Large intestine (tissue), 12 donors: ENCODE measurements around the gene GPRASP3. TPM values are rescaled to one million over a fixed set of nuclear protein-coding genes. Genes with fewer than 3 reads are reported as not detected.
A peak's percentile ranks its signal among the peaks of the same experiment; 100 is the strongest.
"Not testable (repeated sequence)": the region's sequence is repeated elsewhere in the genome, so short reads cannot be mapped to it uniquely, and the experiment has no call there.

Source experiments
- DNase-seq, 2 donors: peaks; one replicate each; pipeline versions ENCODE4 v3.0.0 to v3.0.0-alpha.2; 2013
- H3K27ac ChIP-seq: one replicate; pipeline ENCODE4 v1.5.1; 2013; ENCODE audit warnings: low read length
- H3K27me3 ChIP-seq: 2 replicates; pipeline ENCODE4 v1.6.1; 2013; ENCODE audit warnings: low read length; ENCODE audit not compliant: control insufficient read depth, insufficient read depth
- H3K36me3 ChIP-seq: 2 replicates; pipeline ENCODE4 v1.6.1; 2013; ENCODE audit warnings: low read length; ENCODE audit not compliant: control insufficient read depth, insufficient read depth
- H3K4me1 ChIP-seq: one replicate; pipeline ENCODE4 v1.6.1; 2013; ENCODE audit warnings: low read length; ENCODE audit not compliant: control insufficient read depth, insufficient read depth
- H3K4me3 ChIP-seq: one replicate; pipeline ENCODE4 v1.5.1; 2013; ENCODE audit warnings: low read length
- H3K9me3 ChIP-seq: one replicate; pipeline ENCODE4 v1.6.1; 2013; ENCODE audit warnings: mild to moderate bottlenecking, low read depth, low read length, moderate library complexity; ENCODE audit not compliant: control insufficient read depth
- WGBS: methylation state at CpG from one replicate; pipeline ENCODE4 v1.1.5; 2013; ENCODE audit warnings: low lambda C conversion rate; ENCODE audit not compliant: insufficient coverage; 5-methylcytosine and 5-hydroxymethylcytosine counted together
- long read RNA-seq, 11 donors: transcript quantifications; one replicate each; lab custom pipeline, GENCODE V29; 2026
- polyA plus RNA-seq: library from polyadenylated mRNA; unstranded; fragments of 120-200 nt; gene quantifications from one replicate; pipeline ENCODE4 v1.2.1, GENCODE V29; 2013

Gene GPRASP3
- polyA plus RNA-seq = 10.7 TPM
- long read RNA-seq, donor 1 = 0 reads
- long read RNA-seq, donor 2, full-length matches to known transcripts = 2 of 2 reads
- long read RNA-seq, donor 2, partial matches to known transcripts = 0 of 2 reads
- long read RNA-seq, donor 2, other reads (novel, unspliced or antisense) = 0 of 2 reads
- long read RNA-seq, donor 3 = 0 reads
- long read RNA-seq, donor 4 = 0 reads
- long read RNA-seq, donor 5, partial matches to known transcripts = 0 of 1 reads
- long read RNA-seq, donor 5, other reads (novel, unspliced or antisense) = 0 of 1 reads
- long read RNA-seq, donor 6 = 0 reads
- long read RNA-seq, donor 7, full-length matches to known transcripts = 1 of 1 reads
- long read RNA-seq, donor 7, partial matches to known transcripts = 0 of 1 reads
- long read RNA-seq, donor 7, other reads (novel, unspliced or antisense) = 0 of 1 reads
- long read RNA-seq, donor 8, partial matches to known transcripts = 0 of 2 reads
- long read RNA-seq, donor 8, other reads (novel, unspliced or antisense) = 0 of 2 reads
- long read RNA-seq, donor 9, full-length matches to known transcripts = 3 of 3 reads
- long read RNA-seq, donor 9, partial matches to known transcripts = 0 of 3 reads
- long read RNA-seq, donor 9, other reads (novel, unspliced or antisense) = 0 of 3 reads
- long read RNA-seq, donor 10, partial matches to known transcripts = 0 of 1 reads
- long read RNA-seq, donor 10, other reads (novel, unspliced or antisense) = 0 of 1 reads
- long read RNA-seq, donor 11 = 0 reads

- DNase-seq = peak; percentile 75 to 83
- H3K27me3 ChIP-seq = no peaks in the 10 kb centered on the region
- H3K27ac ChIP-seq = peak within 1 kb of the TSS; percentile 51
- H3K4me3 ChIP-seq = peak within 1 kb of the TSS; percentile 59
- no peaks in the 10 kb centered on the region for H3K9me3 ChIP-seq
- H3K36me3 ChIP-seq = no peaks in the 10 kb centered on the region
- H3K4me1 ChIP-seq = no peaks in the 10 kb centered on the region
- WGBS = no CpG with 5 or more reads among the region's 31 CpGs
These were observed at the start of gene GPRASP3 for GRCh38 chrX:102720237-102721168. Gene GPRASP3, plus strand, starts transcription at chrX:102720743. Its CDS starts 28,253 bp downstream, at chrX:102748996.

GRCh38 chrX:102672856-102673255 is 47.7 kb upstream of the GPRASP3 start:
- no CpG with 5 or more reads among the region's 3 CpGs for WGBS
- no peaks in the 10 kb centered on the region for H3K4me1 ChIP-seq

DNA sequence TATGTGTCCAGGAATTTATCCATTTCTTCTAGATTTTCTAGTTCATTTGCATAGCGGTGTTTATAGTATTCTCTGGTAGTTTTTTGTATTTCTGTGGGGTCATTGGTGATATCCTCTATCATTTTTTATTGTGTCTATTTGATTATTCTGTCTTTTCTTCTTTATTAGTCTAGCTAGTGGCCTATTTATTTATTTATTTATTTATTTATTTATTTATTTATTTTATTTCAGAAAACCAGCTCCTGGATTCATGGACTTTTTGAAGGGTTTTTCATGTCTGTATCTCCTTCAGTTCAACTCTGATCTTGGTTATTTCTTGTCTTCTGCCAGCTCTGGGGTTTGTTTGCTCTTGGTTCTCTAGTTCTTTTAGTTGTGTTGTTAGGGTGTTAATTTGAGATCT is 43.1 kb upstream of the GPRASP3 start:
- not testable (repeated sequence) for H3K4me3 ChIP-seq, H3K27ac ChIP-seq, H3K4me1 ChIP-seq, DNase-seq, H3K9me3 ChIP-seq, H3K27me3 ChIP-seq, H3K36me3 ChIP-seq
- WGBS = no CpG with 5 or more reads among the region's 1 CpG

More at GRCh38 chrX:102672856-102673255, 47.7 kb upstream of the GPRASP3 start:
- no peak overlapping the region for H3K4me3 ChIP-seq
- no peak overlapping the region for H3K27ac ChIP-seq
- H3K36me3 ChIP-seq = no peaks in the 10 kb centered on the region
- H3K9me3 ChIP-seq = no peaks in the 10 kb centered on the region
- H3K27me3 ChIP-seq = no peaks in the 10 kb centered on the region
- no peak for DNase-seq

DNA sequence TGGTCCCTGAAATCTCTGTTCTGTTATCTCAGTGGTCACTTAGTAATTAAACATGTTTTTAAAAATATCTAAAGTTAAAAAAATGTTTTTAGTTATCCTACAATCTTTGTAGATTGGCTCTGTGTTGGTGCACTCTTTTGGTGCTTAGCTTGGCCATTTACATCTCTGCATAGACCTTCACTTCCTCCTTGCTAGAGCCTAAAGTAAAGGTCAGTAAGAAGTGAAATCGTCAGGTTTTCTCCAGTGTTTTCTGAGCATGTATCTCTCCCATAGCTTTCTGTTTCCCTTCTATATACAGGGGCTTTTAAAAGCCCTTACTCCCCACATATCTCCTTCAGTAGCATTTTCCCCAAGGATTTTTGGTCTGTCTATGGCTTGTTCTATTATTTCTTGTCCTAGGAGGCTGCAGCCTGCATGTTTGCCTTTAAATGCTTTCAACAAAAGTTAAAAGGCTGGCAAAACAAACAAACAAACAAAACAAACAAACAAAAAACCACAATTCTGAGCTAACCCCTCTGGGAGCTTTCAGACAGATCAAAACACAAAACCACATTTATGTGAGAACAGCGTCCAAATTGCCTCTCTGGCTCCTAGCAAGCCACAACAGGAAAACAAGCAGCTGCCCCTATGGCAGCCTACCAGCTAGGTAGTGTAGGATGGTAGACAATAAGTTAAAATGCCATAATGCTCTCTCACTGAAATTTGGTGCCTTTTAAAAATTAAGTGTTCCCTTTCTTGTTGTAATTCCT is 35.6 kb upstream of the GPRASP3 start:
- no CpG with 5 or more reads among the region's 2 CpGs for WGBS
- H3K9me3 ChIP-seq = no peaks in the 10 kb centered on the region
- no peak overlapping the region for H3K27ac ChIP-seq

GRCh38 chrX:102694749-102695148 is 25.8 kb upstream of the GPRASP3 start:
- H3K27me3 ChIP-seq = no peaks in the 10 kb centered on the region
- no peak overlapping the region for H3K4me3 ChIP-seq
- WGBS = 92% methylated on average over 2 of the region's 3 CpGs

More for the DNA sequence above, 35.6 kb upstream of the GPRASP3 start:
- H3K4me1 ChIP-seq = no peaks in the 10 kb centered on the region
- no peak for DNase-seq
- no peak overlapping the region for H3K4me3 ChIP-seq
- H3K36me3 ChIP-seq = no peaks in the 10 kb centered on the region
- no peaks in the 10 kb centered on the region for H3K27me3 ChIP-seq

DNA sequence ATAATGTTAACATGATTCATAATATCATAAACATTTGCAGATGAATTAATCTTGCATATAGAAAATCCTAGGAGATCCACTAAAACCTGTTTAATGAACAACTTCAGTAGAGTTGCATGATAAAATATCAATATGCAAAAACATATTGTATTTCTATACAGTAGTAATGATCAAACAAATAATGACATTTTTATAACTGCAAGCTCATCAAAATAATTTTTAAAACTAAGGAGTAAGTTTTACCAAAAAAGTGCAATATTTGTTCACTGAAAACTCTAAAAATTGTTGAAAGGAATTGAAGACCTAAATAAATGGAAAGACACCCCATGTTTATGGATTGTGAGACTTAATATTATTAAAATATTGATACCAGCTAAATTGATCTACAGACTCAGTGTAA is 24.2 kb upstream of the GPRASP3 start:
- no peak overlapping the region for H3K4me3 ChIP-seq
- peaks cover 3% of the 10 kb centered on the region for H3K9me3 ChIP-seq
- no peaks in the 10 kb centered on the region for H3K4me1 ChIP-seq
- DNase-seq = no peak
- H3K36me3 ChIP-seq = no peaks in the 10 kb centered on the region
- H3K27me3 ChIP-seq = no peaks in the 10 kb centered on the region
- H3K27ac ChIP-seq = no peak overlapping the region

More at GRCh38 chrX:102694749-102695148, 25.8 kb upstream of the GPRASP3 start:
- no peaks in the 10 kb centered on the region for H3K36me3 ChIP-seq
- DNase-seq = no peak
- no peak overlapping the region for H3K27ac ChIP-seq
- H3K4me1 ChIP-seq = no peaks in the 10 kb centered on the region
- H3K9me3 ChIP-seq = peaks cover 3% of the 10 kb centered on the region

GRCh38 chrX:102697494-102697893 is 23.0 kb upstream of the GPRASP3 start:
- DNase-seq = peak in 1 of 2 donors; percentile 11
- H3K9me3 ChIP-seq = no peaks in the 10 kb centered on the region

DNA sequence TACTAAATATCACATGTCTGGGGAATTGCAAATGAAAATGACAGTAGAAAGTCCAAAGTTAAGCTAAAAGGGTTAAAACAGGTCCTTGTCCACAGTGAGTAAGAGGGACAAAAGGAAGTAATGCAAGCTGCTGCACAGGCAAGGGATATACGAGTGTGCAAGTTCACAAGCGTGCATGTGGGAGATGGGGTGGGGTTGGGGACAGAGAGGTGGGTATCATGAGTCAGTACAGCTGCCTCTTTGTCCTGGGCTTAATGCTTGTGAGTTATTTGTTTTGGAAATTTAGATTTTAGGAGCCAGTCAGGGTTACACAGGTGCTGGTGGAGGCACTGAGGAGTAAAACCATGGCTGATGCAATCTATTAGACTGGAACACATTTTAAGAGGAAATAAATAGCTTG is 11.6 kb upstream of the GPRASP3 start:
- WGBS = no CpG with 5 or more reads among the region's 2 CpGs
- no peaks in the 10 kb centered on the region for H3K36me3 ChIP-seq

More at GRCh38 chrX:102697494-102697893, 23.0 kb upstream of the GPRASP3 start:
- Histone ChIP-seq H3K36me3 (no peaks in the 10 kb centered on the region), H3K4me3 (no peak overlapping the region), H3K4me1 (no peaks in the 10 kb centered on the region), H3K27ac (no peak overlapping the region), H3K27me3 (no peaks in the 10 kb centered on the region)

GRCh38 chrX:102711872-102712215 is 8.7 kb upstream of the GPRASP3 start:
- H3K4me3 ChIP-seq = peak overlapping the region; percentile 85
- H3K36me3 ChIP-seq = no peaks in the 10 kb centered on the region
- no peak for DNase-seq
- no CpG with 5 or more reads among the region's 19 CpGs for WGBS
- H3K4me1 ChIP-seq = peaks cover 2% of the 10 kb centered on the region
- H3K27ac ChIP-seq = no peak overlapping the region
- H3K27me3 ChIP-seq = peaks cover 6% of the 10 kb centered on the region
- H3K9me3 ChIP-seq = no peaks in the 10 kb centered on the region

More for the DNA sequence above, 11.6 kb upstream of the GPRASP3 start:
- no peaks in the 10 kb centered on the region for H3K9me3 ChIP-seq
- no peak overlapping the region for H3K4me3 ChIP-seq
- no peak for DNase-seq
- peaks cover 6% of the 10 kb centered on the region for H3K27me3 ChIP-seq
- H3K27ac ChIP-seq = no peak overlapping the region
- H3K4me1 ChIP-seq = peaks cover 2% of the 10 kb centered on the region
